HT-29 (cell line): ENCODE measurements around the gene ACOT11. TPM values are rescaled to one million over a fixed set of nuclear protein-coding genes. Genes with fewer than 3 reads are reported as not detected.
"Not testable (repeated sequence)": the region's sequence is repeated elsewhere in the genome, so short reads cannot be mapped to it uniquely, and the experiment has no call there.

Source experiments
- DNase-seq: peaks from one replicate; pipeline ENCODE4 v3.0.0-alpha.2; 2015; ENCODE audit warnings: low spot score
- total RNA-seq: library from RNA; depleted of rRNA; stranded (reverse); fragments of >200 nt; shearing (Covaris generic); gene quantifications from 2 replicates; pipeline ENCODE4 v1.2.3, GENCODE V29; 2014; rRNA removed

ACOT11 gene
- 23.4 and 24.4 TPM in 2 replicates for total RNA-seq

DNA sequence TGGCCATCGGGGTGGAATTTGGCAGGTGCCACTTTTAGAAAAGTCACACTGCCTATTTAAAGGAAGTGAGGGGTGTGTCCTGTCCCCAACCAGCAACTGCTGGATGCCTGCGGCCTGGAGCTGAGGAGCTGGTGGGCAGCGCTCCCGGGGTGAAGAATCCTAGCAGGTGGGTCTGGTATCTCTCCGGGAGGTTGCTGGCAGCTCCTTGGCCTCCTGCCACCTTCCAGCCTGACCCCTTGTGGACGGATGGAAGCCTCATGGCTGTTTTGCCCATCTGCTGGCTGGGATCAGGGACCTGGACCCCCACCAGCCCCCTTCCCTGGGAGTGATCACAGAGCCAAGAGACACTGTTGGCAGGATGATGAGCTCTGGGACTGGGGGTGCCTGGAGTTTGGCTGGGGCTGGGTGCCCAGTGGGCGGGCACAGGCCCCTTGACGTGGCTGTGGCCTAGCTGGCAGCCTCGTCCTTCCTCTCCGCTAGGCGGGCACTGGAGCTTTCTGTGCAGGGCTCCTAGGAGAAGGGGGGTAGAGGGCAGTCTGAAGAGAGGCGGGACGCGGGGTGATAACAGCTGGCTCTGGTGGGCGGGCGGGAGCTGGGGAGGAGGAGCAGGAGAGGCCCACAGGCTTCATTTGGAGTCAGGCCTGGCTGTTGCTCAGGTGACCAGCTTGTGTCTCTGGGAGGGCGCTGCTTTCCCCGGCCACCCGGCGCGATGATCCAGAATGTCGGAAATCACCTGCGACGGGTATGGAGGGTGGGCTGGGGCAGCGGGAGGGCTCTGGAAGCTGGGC lies at the start of gene ACOT11:
TSS of gene ACOT11 (plus strand) at position 628 of the 788 bp plus-strand sequence. CDS start at position 710, 82 bp downstream.
- DNase-seq: peak; percentile 51

DNA sequence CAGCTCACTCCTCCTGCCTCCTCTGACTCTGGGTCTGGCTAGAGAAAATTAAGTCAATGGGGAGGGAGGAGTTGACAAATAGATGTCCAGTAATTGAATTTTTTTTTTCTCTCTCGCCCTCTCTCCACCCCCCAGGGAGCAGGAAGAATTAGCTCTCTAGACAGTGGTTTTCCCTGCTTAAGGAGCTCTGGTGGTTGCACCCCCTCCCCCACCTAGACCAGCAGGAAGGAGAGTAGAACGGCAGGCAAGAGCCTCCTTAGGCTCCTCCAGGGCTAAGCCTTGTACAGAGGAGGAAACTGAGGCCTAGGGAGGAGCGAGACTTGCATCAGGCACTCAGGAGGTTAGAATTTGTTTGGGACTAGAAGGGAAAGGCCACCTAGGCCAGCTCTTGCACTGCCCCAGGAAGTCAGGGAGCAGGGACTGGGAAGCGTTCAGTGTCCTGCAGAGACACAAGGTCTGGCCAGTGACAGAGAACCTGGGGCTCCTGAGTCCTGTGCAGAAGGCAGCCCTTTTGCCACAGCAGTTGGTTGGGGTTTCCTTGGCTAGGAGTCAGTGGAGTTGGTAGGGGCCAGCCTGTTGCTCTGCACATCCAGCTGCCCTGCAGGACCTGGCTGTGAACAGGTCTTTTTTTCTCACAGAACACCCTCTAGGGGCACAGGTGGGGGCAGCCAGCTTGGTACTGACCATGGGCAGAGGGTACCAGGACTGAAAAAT lies 49.5 kb upstream of the ACOT11 start:
- no peak for DNase-seq

DNA sequence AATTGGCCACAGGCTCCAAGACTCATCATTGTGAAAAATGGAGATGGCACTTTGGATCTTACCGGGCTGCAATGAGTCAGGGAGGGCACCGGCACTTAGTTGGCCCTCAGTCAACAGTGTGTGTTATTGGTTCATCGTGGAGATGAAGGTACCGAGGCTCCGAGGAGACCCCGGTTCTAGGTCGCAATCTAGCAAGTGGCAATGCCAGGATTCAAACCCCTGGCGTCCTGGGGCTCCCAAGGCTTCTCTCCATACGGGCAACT lies 49.0 kb upstream of the ACOT11 start:
- DNase-seq: no peak

DNA sequence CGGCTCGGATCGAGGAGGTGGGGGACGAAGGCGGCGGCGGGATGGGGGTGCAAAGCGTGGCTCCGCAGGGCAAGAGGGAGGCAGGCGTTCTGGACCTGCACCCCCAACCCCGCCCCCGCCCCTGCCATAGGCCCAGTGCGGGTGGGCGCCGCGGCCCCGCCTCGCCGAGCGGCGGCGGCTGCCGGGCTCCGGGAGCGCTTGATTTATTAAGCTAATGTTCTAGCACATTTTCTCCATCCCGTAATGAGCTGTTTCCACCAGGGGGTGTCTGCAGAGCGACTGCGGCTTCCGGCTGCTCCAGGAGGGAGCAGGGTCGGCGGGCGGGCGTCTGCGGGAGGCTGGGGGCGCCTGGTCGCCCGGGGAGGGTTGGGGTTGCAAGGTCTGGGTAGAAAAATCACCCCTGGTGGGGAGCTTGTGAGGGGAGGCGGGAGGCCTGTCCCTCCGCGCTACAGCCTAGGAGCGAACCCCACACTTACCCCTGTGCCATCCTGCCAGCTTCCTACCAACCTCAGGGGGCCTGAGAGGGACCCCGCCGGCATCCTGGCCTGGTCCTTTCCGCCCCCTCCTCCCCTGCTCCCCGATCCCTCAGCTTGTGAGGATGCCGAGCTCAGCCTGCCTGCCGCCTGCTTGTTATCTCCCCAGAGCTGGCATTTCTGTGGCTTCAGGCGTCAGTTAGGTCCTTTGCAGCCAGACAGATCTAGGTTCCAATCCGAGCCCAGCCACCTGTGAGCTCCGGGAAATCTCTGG lies 48.5 kb upstream of the ACOT11 start:
- DNase-seq: peak; percentile 55

DNA sequence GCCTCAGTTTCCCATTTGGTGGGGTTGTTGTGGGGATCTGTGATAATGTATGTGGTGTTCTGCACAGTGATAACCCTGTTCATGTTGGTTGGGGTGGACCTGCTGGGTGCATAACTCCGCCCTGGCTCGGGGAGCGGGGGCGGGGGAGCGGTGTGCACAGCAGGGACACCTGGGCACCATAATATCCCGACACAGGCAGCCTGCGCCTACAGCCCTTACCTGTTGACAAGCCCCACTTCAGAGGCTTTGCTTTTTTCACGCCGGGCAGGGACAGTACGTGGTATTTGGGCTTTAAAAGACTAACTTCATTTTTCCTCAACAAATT lies 48.0 kb upstream of the ACOT11 start:
- no peak for DNase-seq

DNA sequence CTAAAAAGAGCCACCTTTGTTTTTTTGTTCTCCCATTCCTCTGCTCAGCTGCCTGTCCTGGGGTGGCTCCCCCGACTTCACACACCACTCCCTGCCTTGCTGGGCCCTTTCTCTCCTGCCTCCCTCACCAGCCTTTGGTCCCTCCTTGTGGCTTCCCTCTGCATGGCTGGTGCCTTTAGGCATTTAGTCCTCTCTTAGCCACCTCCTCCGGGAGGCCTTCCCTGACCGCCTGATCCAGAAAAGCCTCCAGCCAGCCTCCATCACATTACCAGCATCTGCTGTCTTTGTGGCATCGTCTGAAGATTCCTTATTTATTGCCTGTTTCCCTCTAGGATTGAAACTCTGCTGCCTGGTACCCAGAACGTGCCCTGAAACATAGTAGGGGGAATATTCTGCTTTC lies 46.2 kb upstream of the ACOT11 start:
- DNase-seq: no peak

DNA sequence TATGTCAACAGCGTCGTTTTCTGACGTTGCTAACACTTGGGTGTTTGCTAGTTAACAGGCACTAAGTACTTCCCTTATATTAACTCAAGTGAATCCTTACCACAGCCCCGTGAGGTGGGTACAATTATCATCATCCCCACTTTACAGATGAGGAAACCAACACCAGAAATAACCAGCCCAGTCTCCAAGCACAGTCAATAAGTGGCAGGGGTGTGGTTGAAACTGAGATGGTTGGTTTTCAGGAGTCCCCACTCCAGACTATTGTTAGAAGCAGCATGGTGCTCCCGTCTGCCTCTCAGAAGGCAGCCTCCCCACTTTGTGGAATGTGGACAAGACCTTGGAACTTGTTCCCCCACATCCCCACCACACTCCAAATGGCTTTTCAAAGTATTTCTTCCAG lies 45.7 kb upstream of the ACOT11 start:
- no peak for DNase-seq

DNA sequence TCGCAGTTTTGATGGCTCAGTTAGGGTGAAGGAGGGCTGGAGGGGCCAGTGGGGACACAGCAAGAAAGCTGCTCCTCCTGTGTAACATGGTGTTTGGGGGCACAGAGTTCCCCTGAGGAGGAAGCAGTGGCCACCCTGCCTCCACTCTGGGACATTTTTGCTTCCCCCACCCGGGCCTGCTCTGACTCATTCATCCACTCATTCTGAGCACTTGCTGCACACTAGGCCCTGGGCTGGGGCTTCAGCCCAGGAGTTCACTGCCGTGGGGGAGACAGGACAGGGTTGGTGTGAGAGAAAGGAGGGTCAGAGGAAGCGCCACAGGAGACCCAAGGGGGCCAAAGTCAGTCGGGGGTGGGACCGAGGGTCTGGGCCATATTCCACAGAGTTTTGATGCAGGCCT lies 41.4 kb upstream of the ACOT11 start:
- DNase-seq: no peak

DNA sequence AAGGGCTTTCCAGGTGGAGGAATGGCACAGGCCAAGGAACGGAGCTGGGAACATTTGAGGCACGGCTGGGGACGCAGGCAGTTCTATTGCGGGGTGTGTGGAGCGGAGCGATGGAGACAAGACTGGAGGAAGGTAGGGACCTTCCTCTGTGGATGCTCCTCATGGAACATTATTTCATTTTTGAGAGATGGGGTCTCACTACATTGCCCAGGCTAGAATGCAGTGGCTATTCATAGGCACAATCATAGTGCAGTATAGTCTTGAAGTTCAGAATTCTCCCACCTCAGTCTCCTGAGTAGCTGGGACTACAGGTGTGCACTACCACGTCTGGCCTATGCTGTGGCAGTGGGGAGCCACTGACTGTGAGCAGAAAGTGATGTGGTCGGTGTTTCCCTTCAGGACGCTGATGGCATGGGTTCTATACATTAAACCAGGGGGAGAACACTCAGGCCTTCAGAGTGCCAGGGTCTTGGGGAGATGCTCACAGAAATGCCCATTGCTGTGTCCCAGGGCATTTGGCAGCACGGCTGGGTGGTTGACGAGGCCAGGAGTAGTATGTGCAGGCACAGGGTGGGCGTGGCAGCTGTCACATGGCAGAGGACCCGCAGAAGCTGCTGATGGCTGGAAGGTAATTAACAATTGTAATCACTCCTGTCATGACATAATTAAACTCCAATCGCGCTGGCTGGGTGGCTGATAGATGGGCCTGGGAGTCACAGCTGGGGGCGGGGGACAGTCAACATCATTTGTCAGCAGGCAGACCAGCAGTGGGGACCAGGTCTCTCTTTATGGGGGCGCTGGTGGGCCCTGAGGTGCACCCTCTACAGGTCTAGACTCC lies 40.8 kb upstream of the ACOT11 start:
- DNase-seq: no peak

DNA sequence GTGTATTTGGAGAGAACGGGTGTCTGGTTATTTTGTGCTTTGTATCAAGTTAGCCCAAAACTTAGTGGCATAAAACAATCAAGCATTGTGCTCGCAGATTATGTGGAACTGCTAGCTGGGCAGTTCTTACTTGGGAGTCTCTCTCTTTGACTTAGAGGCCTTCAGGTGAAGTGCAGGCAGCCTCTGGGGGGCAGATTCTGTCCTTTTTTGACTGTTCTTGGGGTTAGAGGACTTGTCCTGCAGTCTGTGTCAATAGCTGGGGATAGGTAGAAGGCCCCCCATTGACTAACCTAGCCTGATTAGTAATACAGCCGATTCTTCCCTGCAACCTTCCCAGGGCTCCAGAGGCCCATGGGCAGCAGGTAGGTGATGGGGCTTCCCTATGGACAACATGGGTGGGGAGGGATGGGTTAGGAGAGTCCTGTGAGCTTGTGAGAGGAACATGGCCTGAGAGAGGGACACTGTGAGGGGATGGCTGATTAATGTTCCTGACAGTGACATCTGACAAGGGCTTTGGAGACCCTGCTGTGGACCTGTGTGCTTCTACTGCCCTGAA lies 37.2 kb upstream of the ACOT11 start:
- DNase-seq: no peak

DNA sequence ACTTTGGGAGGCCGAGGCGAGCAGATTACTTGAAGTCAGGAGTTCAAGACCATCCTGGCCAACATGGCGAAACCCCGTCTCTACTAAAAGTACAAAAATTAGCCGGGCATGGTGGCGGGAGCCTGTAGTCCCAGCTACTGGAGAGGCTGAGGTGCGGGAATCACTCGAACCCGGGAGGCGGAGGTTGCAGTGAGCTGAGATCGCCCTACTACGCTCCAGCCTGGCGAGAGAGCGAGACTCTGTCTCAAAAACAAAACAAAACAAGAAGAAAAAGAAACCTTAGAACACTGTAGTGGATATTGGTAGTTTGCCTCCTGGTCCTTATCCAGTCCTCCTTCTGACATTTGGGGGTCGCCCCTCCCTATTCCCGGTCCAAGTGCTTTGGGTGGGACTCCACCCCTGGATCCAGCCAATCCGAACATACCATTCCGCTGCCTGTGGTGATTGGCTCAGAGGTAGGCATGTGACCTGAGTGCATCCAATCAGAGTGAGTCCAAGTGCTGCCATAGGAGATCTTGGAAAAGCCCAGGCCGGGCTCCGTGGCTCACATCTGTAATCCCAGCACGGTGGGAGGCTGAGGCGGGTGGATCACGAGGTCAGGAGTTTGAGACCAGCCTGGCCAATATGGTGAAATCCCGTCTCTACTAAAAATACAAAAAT lies 34.0 kb upstream of the ACOT11 start:
- not testable (repeated sequence) for DNase-seq

DNA sequence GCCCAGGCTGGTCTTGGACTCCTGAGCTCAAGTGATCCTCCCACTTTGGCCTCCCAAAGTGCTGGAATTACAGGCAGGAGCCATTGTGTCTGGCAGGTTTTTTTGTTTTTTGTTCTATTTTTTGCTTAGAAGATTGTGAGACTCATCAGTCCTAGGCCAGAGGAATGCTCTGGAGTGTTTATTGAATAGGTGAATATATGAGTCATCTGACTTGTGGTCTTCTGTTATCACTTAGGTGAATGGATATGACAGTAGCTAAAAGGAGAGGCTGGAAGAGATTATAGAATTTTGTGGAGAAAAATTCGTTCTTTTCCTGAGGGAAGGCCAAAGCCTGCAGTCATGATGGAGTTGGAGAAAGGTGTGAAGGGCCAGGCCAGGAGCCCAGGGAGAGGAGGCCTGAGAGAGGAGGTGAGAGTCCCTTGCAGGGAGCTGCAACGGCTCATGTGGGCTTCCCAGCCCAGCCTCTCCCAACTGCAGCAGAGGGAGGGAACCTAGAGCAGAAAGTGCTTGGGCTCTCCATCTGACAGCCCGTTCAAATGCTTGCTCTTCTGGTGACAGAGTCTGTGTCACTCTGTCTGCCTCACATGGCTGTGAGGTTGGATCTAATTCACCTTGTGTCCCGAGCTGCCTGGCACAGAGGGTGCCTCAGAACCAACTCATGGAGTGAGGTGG lies 31.6 kb upstream of the ACOT11 start:
- DNase-seq: no peak

DNA sequence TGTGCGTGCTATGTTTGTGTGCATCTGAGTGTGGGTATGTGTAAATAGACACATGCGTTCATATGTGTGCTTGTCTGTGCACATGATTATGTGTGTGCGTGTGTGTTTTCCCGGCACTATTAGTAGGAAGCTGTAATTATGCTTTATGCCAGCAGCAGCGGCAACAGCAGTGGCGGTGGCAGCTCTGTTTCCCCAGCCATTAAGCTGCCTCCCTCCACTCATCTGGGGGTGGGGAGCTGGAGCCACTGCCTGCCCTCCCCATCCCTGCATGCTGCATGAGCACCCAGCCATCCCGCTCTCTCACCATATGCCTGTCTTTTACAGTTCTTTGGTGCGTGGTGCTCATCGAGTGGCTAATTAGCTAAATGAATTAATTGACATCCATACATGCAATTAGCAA lies 30.5 kb upstream of the ACOT11 start:
- no peak for DNase-seq

DNA sequence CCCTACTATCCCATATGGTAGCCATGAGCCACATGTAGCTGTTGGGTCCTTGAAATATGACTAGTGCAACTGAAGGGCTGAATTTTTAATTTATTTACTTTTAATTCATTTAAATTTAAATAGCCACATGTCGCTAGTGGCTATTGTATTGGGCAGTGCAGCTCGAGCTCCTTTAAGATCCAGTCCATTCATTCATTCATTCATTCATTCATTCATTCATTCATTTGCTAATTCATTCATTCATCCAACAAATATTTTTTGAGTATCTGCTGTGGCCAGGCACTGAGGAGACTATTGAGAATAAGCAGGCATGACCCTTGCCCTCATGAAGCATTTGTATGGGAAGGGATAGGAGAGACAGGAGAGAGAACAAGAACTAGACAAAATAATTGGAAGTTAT lies 29.5 kb upstream of the ACOT11 start:
- no peak for DNase-seq

DNA sequence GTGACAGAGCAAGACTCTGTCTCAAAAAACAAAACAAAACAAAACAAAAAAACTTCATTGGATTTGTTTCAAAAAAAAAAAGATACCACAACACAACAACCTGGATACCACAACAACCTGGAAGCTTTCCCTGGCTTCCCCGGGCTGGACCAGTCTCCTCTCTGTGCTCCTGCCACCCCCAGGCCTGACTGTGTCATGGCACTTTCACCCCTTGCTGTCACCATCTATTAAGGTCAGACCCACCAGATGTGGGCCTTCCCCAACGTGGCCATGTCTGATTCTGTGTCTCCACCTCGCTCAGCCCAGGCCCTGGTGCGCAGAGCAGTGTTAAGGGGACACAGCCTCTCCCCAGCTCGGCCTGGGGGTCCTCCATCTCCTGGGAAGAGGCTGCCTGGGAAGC lies 28.3 kb upstream of the ACOT11 start:
- DNase-seq: peak; percentile 31

DNA sequence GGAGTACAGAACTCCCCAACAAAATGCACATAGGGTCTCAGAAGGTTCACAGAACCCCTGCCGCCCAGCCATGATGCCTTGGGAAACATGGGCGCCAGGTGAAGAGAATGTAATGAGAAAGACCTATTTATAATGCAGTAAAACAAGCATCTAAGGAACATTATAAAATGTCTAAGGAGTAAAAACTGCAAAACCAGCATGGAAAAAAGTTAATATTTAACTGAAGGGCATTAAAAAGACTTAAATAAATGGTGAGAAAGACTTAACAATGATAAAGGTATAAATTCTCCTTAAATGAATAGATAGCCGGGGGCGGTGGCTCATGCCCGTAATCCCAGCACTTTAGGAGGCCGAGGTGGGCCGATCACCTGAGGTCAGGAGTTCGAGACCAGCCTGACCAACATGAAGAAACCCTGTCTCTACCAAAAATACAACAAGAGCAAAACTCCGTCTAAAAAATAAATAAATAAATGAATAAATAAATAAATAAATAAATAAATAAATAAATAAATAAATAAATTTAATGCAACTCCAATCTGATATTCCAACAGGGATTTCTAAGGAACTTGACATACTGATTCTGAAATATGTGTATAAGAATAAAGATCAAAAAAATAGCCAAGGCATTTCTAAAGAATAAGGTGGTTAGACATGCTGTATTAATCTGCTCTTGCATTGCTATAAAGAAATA lies 27.3 kb upstream of the ACOT11 start:
- no peak for DNase-seq

DNA sequence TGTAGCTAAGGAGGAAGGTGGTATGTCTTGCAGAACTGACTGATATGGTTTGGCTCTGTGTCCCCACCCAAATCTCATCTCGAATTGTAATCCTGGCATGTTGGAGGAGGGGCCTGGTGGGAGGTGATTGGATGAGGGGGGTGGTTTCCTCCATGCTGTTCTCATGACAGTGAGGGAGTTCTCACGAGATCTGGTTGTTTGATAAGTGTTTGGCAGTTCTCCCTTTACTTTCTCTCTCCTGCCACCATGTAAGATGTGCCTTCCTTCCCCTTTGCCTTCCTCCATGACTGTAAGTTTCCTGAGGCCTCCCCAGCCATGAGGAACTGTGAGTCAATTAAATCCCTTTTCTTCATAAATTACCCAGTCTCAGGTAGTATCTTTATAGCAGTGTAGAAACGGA lies 21.5 kb upstream of the ACOT11 start:
- DNase-seq: not testable (repeated sequence)

DNA sequence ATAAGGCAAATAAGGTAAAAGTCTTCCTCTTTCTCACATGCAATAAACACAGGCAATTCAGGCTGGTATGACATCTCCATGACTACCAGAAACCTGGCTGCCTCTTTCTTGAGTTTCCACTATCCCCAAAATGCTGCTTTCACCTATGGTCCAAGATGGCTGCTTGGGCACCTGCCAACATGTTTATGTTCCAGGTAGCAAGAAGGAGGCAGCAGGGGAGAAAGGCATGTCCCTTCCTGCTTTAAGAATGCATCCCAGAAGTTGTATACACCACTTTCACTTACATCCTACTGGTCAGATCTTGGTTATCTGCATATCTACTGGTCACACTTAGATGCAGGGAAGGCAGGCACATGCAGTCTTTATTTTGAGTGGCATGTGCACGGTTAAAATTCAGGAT lies 19.4 kb upstream of the ACOT11 start:
- DNase-seq: no peak

DNA sequence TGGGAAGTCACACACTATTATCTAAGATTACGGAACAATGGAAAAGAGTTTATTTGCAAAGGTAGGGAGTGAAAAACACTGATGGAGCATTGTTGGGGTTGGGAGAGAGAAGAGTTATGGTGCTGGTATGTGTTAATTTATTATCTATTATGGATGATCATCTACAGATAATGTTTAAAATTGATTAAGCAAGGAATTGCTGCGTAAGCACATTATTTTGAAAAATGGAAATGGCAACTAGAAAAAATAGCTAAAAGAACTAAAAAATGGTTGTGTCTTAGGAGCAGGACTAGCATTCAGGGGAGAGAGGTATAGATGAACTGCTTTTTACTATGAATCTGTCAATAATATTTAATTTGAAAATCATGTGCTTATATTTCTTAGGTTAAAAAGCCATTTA lies 16.0 kb upstream of the ACOT11 start:
- no peak for DNase-seq

DNA sequence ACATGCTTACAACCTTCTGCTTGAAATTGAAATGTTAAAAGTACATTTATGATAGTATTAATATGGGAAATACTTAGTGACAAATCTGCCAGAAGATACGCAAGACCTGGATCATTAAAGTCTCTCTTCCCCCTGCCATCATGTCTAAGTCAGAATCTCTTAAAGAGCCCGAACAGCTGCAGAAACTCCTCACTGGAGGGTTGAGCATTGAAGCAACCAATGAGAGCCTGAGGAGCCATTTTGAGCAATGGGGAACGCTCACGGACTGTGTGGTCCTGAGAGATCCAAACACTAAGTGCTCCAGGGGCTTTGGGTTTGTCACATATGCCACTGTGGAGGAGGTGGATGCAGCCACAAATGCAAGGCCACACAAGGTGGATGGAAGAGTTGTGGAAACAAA lies 11.4 kb upstream of the ACOT11 start:
- not testable (repeated sequence) for DNase-seq
